ENCODE measurements around the gene TMEM238L. TPM values are rescaled to one million over a fixed set of nuclear protein-coding genes. Genes with fewer than 3 reads are reported as not detected.

The TMEM238L gene
- total RNA-seq, 4 donors from 2014 or later, result 0.23 to 7.0 (median 3.1) TPM

DNA sequence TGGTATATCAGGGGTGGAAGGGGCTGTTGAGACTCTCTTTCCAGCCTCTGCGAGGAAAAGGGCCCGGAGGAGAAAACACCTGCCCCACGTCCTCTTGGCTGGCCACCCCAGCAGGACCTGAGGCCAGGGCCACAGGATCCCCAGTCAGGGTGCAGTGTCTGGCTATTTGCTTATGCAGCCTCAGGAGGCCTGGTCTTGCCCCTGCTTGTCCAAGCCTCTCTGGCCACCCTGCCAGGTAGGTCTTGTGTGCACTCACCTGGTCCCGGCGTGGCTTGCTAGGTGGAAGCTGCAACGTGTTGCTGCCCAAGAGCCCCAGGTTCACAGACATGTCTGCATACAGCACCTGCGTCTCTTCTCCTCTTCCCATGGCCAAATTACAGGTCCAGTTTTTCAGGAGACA, 549 bp downstream of the TMEM238L start:
- no peak overlapping the region for H3K4me3 ChIP-seq (ENCODE audit: low read depth, poor library complexity, severe bottlenecking)
- TF ChIP-seq CTCF (IDR thresholded peaks at IDR 0.05), result no peak
- TF ChIP-seq POLR2A (IDR thresholded peaks at IDR 0.05), result no peak
- intact Hi-C loops (cut with DNase I; ENCODE audit: low total_unique reads), result no loop called here
- WGBS, 2 donors, result 59 to 87% methylated on average over 7 of the region's 7 CpGs
- no peak for DNase-seq (ENCODE audit: low spot score in 2 of 2)

DNA sequence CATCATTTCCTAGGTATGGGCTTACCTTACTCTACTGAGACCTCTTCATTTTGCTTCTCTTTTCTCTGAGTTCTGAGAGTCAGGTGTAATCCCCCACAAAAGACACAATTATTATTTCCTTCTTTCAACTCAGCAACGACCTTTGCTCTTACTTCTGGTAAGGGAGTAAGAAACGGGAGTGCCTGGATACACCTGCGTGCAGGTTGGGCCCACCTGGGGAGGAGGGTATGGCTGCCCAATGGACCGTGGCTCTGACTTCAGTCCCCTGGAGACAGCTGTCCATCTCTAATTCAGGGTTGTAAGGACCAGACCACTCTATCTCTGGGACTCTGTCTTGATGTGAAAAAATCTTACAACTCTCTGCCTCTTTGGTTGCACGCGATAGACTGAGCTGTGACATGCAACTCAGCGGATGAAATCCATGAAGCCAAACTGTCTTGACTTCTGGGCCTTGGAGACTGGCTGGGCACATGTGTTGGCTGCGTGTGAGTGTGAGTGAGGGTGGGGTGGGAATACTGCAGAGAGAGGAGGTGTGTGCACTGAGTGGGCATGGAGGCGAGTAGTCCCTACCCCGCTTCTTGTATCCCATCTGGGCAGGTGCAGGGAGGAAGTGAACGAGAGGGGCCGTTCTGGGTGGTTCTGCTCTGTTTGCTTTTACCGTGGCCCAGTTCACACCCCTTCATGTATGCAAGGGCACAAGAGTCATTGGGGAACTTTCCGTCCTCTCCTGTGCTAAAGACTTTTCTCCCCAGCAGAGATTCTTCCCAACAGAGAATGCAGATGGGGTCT, 1.2 kb downstream of the TMEM238L start:
- H3K4me3 ChIP-seq (ENCODE audit: low read depth, poor library complexity, severe bottlenecking), result no peak overlapping the region
- 85 to 87% methylated on average over 14 of the region's 14 CpGs for WGBS, 2 donors
- intact Hi-C loops (cut with DNase I; ENCODE audit: low total_unique reads), result no loop called here
- no peak for DNase-seq (ENCODE audit: low spot score in 2 of 2)
- no peak for TF ChIP-seq POLR2A (IDR thresholded peaks at IDR 0.05)
- TF ChIP-seq CTCF (IDR thresholded peaks at IDR 0.05), result no peak

GRCh38 chr17:10799407-10799806, 4.5 kb downstream of the TMEM238L start:
- intact Hi-C loops (cut with DNase I; ENCODE audit: low total_unique reads), result no loop called here
- TF ChIP-seq CTCF (IDR thresholded peaks at IDR 0.05), result no peak
- TF ChIP-seq POLR2A (IDR thresholded peaks at IDR 0.05), result no peak
- H3K4me3 ChIP-seq (ENCODE audit: low read depth, poor library complexity, severe bottlenecking), result no peak overlapping the region
- WGBS, 2 donors, result 26 to 41% methylated on average over 7 of the region's 7 CpGs
- DNase-seq (ENCODE audit: low spot score in 2 of 2), result no peak

- 53 to 58% methylated on average over 7 of the region's 7 CpGs for WGBS, 2 donors
- TF ChIP-seq POLR2A (IDR thresholded peaks at IDR 0.05), result no peak
- TF ChIP-seq CTCF (IDR thresholded peaks at IDR 0.05), result no peak
- intact Hi-C loops (cut with DNase I; ENCODE audit: low total_unique reads), result no loop called here
- DNase-seq (ENCODE audit: low spot score in 2 of 2), result no peak
- H3K4me3 ChIP-seq (ENCODE audit: low read depth, poor library complexity, severe bottlenecking), result no peak overlapping the region
Measured at GRCh38 chr17:10798910-10799309, 5.0 kb downstream of the TMEM238L start.

GRCh38 chr17:10798332-10798749, 5.6 kb downstream of the TMEM238L start:
- no peak for TF ChIP-seq POLR2A (IDR thresholded peaks at IDR 0.05)
- no peak for TF ChIP-seq CTCF (IDR thresholded peaks at IDR 0.05)
- WGBS, 2 donors, result 17 to 20% methylated on average over 3 of the region's 3 CpGs
- intact Hi-C loops (cut with DNase I; ENCODE audit: low total_unique reads), result no loop called here
- H3K4me3 ChIP-seq (ENCODE audit: low read depth, poor library complexity, severe bottlenecking), result no peak overlapping the region
- DNase-seq (ENCODE audit: low spot score in 2 of 2), result no peak

Data from lower leg skin (tissue), 4 donors.